GM21825 (cell line): ENCODE results near the gene CABP4.

ENCODE experiments used
- ATAC-seq: cut with Tn5 transposase; IDR thresholded peaks from one replicate; pipeline ENCODE4 v1.9.1; 2021; ENCODE audit warnings: mild to moderate bottlenecking, moderate library complexity; ENCODE audit not compliant: unreplicated experiment

CABP4 gene

GRCh38 chr11:67494371-67495233, 39.4 kb downstream of the CABP4 start:
- no peak for ATAC-seq

- ATAC-seq = no peak
These were observed 40.3 kb downstream of the CABP4 start for GRCh38 chr11:67495234-67496005.

GRCh38 chr11:67496113-67496512, 41.0 kb downstream of the CABP4 start:
- no peak for ATAC-seq

- no peak for ATAC-seq
These were observed 42.6 kb downstream of the CABP4 start for GRCh38 chr11:67497656-67498291.

DNA sequence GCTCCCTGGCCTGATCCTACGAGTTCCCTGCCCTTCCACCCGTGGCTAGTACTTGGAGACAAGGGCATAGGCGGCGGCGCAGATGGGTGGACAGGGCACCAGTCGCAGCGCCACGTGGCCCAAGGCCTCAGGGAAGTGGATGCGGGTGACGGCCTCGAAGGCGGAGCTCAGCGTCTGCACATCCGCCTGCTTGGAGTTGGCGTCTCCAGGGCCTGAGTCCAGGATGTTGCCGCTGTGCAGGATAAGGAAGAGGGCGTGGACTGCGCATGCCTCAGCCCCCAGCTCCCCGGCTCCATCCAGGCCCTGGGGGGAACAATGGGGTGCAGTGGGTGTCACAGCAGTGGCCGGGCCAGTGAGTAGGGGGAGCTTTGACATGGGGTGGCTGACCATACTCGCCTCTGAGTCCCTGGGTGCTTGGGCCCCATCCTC, 43.4 kb downstream of the CABP4 start:
- ATAC-seq = no peak

- ATAC-seq = no peak
These were observed 44.8 kb downstream of the CABP4 start for GRCh38 chr11:67499808-67500483.

- ATAC-seq = no peak
These were observed 45.3 kb downstream of the CABP4 start for GRCh38 chr11:67500484-67500821.

DNA sequence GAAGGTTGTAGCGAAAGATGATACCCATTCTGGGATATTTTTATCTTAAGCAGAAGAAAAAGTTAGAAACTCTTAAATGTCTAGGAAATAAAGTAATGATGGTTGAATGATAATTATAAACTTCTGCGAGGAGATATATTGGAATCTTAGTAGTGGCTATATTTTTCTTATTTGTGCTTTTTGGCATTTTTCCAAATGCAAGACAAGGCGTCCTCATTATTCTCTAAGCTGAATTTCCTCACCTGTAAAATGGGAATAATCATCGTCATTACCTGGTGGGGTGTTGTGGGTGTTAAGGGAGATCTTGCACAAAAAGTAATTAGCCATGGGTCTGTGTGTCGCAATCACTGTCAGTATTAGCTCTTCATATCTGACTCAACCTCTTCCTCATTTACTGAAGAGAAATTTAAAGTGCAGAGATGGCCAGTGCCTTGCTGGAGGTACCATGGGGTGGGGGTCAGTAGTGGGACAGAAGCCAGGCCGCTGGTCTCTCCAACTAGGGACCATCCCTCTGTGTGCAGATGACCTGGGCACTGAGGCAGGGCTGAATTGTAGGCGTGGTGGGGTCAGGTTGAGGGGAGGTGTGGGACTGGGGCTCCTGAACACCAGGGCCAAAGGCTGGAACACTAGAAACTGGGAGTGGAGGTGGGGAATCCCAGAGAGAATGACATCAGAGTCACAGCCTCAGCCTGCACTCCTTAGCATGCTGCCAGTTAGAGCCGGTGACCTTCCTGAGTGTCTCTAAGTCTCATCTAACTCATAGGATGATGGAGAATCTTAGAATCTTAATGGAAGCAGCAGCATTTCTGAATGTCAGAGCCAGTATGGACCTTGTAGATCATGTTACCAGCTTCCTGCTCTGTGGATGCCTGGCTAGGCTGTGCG, 45.9 kb downstream of the CABP4 start:
- no peak for ATAC-seq

DNA sequence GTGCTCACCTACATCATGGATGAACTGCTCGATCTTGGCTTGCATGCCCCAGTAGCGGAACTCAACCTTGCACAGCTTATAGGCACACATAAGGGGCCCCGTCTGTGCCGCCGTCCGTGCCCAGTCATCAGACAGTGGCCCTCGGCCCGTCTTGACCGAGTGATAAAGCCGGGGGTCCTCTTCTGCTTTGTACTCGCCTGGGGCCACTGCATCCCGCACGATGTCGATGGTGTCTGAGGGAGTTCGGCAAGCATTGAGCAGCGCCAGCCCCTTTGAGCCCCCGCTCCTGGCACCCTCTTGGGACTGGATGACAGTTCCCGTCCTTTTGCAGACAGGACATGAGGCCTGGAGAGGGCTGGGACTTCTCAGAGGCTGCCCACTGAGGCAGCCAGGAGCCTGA, 46.7 kb downstream of the CABP4 start:
- ATAC-seq = no peak

GRCh38 chr11:67502328-67502979, 47.3 kb downstream of the CABP4 start:
- no peak for ATAC-seq

- ATAC-seq = no peak
These were observed 48.2 kb downstream of the CABP4 start for GRCh38 chr11:67503119-67504004.

- ATAC-seq = no peak
These were observed 49.1 kb downstream of the CABP4 start for GRCh38 chr11:67504005-67504949.

DNA sequence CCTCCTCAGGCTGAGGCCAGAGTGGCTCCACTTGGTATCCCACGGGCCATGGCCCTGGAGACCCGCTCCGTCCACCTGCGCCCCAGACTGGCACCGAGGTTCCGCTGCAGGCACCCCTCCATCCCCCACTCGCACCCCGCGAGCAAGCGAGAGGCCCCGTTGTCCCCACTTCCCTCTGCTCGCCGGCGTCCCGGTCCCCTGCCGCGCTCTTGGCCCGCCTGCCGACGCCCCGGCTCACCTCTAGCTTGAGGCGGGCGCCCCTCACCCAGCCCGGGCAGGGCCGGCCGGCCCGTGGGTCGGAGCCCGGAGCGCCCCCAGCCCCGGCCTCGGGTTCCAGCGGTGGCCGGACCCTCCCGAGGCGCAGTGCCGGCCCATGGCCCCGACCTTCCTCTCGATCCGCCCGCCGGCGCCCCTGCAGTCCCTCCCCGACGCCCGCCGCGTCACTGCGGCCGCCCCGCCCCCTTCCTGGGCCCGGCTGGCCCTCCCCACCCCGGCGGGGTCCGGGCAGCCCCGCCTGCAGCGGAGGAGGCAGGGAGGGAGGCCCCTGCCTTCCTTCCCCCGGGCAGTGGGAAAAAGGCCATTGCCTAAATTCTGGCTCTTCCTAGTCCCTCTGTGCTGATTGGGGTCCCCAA, 49.9 kb downstream of the CABP4 start, which contains the start of gene PITPNM1:
Gene PITPNM1, minus strand, starts transcription at position 414 of the 632 bp plus-strand sequence. CDS start 1,183 bp downstream, outside the sequence.
- no peak for ATAC-seq

- ATAC-seq = no peak
These were observed 50.6 kb downstream of the CABP4 start for GRCh38 chr11:67505605-67506396.

DNA sequence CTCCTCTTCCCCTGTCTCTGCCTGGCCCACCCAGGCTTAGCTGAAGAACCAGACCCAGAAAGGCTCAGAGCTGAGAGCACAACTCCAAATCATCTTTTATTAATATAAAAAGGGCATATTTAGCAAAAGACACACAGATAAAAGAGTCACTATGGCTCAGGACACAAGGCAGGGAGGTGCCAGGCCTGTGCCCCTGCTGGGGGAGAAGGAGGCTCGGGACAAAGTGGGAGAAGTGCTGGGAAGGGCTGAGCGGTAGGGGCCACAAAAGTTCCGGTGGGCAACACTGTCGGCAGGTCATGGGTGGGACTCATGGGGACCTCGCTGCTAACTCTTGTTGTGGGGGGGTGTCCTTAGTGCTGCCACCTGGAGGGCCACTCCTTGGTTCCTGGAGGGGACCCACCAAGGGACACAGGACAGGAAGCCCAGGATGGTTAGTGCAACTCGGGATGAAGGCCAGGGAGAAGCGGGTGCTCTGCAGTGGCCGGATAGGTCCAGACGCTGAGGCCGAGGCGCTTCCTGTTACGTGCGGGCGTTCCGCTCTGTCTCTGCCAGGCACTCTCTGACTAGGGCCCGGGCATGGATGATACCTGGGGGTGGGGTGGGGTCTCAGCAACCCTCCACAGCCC, 51.4 kb downstream of the CABP4 start:
- ATAC-seq = no peak
